ENCODE data around the gene MAPK10.

MAPK10 gene

DNA sequence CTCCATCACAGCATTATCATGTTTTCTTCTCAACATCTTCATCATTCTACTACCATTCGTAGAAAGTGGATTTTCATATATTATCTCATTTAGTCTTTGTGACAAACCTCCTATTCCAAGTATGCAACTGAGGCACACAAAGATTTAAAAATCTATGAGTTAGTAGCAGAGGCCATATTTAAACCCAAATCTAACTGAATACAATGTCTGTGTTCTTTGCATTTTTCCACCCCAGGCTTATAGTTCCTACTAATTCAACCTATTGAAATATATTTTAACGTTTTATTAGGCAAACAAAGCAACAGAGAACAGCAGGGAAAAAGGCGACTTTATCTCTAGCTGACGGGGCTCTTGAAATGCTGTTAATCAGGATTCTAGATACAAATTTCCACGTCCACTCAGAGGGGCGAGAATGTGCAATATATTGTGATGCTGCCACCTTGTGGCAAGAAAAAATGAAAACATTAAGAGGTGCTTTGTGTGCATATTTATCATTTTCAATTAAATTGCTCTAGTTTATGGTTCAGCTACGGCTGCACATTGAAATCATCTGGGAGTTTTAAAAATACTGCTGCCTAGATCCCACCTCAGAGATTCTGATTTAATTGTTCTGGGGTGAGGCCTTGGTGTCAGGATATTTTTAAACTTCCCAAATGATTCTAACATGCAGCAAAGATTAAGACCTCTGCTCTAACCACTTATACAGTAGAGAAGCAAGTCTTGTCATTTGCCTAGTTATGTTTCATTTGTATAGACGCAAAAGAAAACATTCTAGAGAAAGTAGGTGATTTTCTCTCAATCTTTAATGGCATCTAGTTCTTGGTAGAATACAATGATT, 315.9 kb downstream of the MAPK10 start:
- no peak for TF ChIP-seq SIN3A (IDR thresholded peaks at IDR 0.05; ENCODE audit: borderline replicate concordance, insufficient read depth, low read length)
- TF ChIP-seq, protein P1, sequence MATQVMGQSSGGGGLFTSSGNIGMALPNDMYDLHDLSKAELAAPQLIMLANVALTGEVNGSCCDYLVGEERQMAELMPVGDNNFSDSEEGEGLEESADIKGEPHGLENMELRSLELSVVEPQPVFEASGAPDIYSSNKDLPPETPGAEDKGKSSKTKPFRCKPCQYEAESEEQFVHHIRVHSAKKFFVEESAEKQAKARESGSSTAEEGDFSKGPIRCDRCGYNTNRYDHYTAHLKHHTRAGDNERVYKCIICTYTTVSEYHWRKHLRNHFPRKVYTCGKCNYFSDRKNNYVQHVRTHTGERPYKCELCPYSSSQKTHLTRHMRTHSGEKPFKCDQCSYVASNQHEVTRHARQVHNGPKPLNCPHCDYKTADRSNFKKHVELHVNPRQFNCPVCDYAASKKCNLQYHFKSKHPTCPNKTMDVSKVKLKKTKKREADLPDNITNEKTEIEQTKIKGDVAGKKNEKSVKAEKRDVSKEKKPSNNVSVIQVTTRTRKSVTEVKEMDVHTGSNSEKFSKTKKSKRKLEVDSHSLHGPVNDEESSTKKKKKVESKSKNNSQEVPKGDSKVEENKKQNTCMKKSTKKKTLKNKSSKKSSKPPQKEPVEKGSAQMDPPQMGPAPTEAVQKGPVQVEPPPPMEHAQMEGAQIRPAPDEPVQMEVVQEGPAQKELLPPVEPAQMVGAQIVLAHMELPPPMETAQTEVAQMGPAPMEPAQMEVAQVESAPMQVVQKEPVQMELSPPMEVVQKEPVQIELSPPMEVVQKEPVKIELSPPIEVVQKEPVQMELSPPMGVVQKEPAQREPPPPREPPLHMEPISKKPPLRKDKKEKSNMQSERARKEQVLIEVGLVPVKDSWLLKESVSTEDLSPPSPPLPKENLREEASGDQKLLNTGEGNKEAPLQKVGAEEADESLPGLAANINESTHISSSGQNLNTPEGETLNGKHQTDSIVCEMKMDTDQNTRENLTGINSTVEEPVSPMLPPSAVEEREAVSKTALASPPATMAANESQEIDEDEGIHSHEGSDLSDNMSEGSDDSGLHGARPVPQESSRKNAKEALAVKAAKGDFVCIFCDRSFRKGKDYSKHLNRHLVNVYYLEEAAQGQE (IDR thresholded peaks at IDR 0.05; ENCODE audit: insufficient read depth in 1 of 2, low read depth in 2 of 2, low read length in 2 of 2) = no peak
- TF ChIP-seq FOXP2 (optimal IDR thresholded peaks at IDR 0.05; ENCODE audit: borderline replicate concordance, extremely low read depth, extremely low read length, insufficient read depth) = no peak
- no peak for TF ChIP-seq TAF1 (IDR thresholded peaks at IDR 0.05; ENCODE audit: borderline replicate concordance, insufficient read depth, low read length)
- no peak for TF ChIP-seq POLR2AphosphoS5 (IDR thresholded peaks at IDR 0.05; ENCODE audit: low read depth, low read length)

DNA sequence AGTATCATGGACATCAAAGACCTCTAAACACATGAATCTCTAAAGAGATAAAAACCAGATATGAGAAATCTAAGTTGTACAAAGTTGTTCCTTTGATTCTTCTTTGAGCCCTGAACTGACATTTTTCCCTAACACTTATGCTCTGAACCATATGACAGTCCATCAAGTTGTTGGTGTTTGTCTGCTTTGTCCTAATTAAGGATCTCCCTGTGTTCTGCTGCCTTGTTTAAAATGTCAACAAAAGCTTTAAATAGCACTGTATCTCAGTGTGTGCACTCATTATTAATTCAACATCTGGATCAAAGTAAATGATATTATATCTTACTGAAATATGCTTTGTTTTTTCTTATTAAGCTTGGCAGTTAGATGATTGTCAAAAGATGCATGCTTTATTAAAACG, 321.8 kb downstream of the MAPK10 start:
- no peak for TF ChIP-seq SIN3A (IDR thresholded peaks at IDR 0.05; ENCODE audit: borderline replicate concordance, insufficient read depth, low read length)
- no peak for TF ChIP-seq FOXP2 (optimal IDR thresholded peaks at IDR 0.05; ENCODE audit: borderline replicate concordance, extremely low read depth, extremely low read length, insufficient read depth)
- no peak for TF ChIP-seq POLR2AphosphoS5 (IDR thresholded peaks at IDR 0.05; ENCODE audit: low read depth, low read length)
- TF ChIP-seq, protein P1 (IDR thresholded peaks at IDR 0.05; ENCODE audit: insufficient read depth in 1 of 2, low read depth in 2 of 2, low read length in 2 of 2) = no peak
- TF ChIP-seq TAF1 (IDR thresholded peaks at IDR 0.05; ENCODE audit: borderline replicate concordance, insufficient read depth, low read length) = no peak

DNA sequence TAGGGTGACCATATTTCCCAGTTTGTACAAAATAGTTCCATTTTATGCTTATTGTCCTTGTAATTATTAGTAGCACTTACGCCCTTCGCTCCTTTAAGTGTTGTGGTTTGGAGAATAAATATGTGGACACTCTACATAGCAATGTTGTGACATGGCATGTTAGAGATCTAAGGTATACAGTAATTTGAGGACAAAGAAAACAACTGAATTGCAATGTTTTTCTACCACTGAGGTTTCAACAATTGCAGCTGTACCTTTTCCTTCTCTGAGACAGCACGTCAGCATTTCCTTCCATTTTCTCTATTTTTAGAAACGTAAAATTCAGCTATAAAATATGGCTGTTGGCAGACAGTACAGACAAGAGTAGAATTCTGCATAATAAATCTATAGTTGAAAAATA, 323.1 kb downstream of the MAPK10 start:
- TF ChIP-seq TAF1 (IDR thresholded peaks at IDR 0.05; ENCODE audit: borderline replicate concordance, insufficient read depth, low read length) = no peak
- TF ChIP-seq SIN3A (IDR thresholded peaks at IDR 0.05; ENCODE audit: borderline replicate concordance, insufficient read depth, low read length) = no peak
- no peak for TF ChIP-seq FOXP2 (optimal IDR thresholded peaks at IDR 0.05; ENCODE audit: borderline replicate concordance, extremely low read depth, extremely low read length, insufficient read depth)
- TF ChIP-seq, protein P1 (IDR thresholded peaks at IDR 0.05; ENCODE audit: insufficient read depth in 1 of 2, low read depth in 2 of 2, low read length in 2 of 2) = no peak
- TF ChIP-seq POLR2AphosphoS5 (IDR thresholded peaks at IDR 0.05; ENCODE audit: low read depth, low read length) = no peak

DNA sequence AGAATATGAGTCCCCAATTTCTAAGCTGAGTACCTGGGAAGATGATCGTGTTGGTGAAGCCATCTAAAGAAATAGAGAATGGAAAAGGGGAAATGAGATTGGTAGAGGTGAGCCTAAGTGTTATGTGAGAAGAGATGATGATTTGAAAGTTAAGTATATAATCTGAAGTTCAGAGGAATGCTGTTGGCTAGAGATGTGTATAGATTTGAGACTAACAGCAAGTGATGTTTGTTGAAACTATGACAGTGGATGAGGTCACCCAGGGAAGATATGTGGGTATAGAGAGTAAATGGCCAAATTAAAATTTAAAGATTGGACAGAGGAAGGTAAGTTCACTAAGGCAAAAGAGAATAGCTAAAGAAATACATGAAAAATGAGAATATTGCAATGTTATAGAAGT, 324.2 kb downstream of the MAPK10 start:
- TF ChIP-seq, protein P1 (IDR thresholded peaks at IDR 0.05; ENCODE audit: insufficient read depth in 1 of 2, low read depth in 2 of 2, low read length in 2 of 2) = no peak
- TF ChIP-seq SIN3A (IDR thresholded peaks at IDR 0.05; ENCODE audit: borderline replicate concordance, insufficient read depth, low read length) (no peak), TAF1 (IDR thresholded peaks at IDR 0.05; ENCODE audit: borderline replicate concordance, insufficient read depth, low read length) (no peak), POLR2AphosphoS5 (IDR thresholded peaks at IDR 0.05; ENCODE audit: low read depth, low read length) (no peak), FOXP2 (optimal IDR thresholded peaks at IDR 0.05; ENCODE audit: borderline replicate concordance, extremely low read depth, extremely low read length, insufficient read depth) (no peak)

Data from PFSK-1 (cell line).